Transverse colon (tissue), 4 donors: Measurements from ENCODE around the gene MRPL37. TPM values are rescaled to one million over a fixed set of nuclear protein-coding genes. Genes with fewer than 3 reads are reported as not detected.

Source experiments
- DNase-seq: peaks from one replicate; pipeline ENCODE4 v3.0.0-alpha.2; 2019
- H3K27ac ChIP-seq, 4 donors: fragments of 200-600 bp; sonication (generic); 2 replicates each; pipeline ENCODE4 v1.5.1; 2016 to 2018; ENCODE audit warnings: inconsistent platforms in 4 of 4
- H3K27me3 ChIP-seq: fragments of 200-600 bp; sonication (generic); 2 replicates; pipeline ENCODE4 v1.5.1; 2017; ENCODE audit warnings: inconsistent platforms
- H3K36me3 ChIP-seq, 4 donors: fragments of 200-600 bp; sonication (generic); 2 replicates each; pipeline ENCODE4 v1.5.1; 2017 to 2019; ENCODE audit warnings: inconsistent platforms in 4 of 4
- H3K4me1 ChIP-seq, 4 donors: fragments of 200-600 bp; sonication (generic); 2 replicates each; pipeline ENCODE4 v1.5.1; 2017 to 2020; ENCODE audit warnings: inconsistent platforms in 4 of 4
- H3K4me3 ChIP-seq, 4 donors: fragments of 200-600 bp; sonication (generic); 1 replicate in 1 of 4; 2 replicates in 3 of 4; pipeline versions ENCODE4 v1.5.1 to v1.6.1; 2017 to 2019; ENCODE audit warnings: inconsistent platforms in 4 of 4
- H3K9me3 ChIP-seq, 2 donors: fragments of 200-600 bp; sonication (generic); 2 replicates each; pipeline ENCODE4 v1.5.1; 2017 to 2019; ENCODE audit warnings: inconsistent platforms in 2 of 2
- CTCF ChIP-seq, 5 experiments: fragments of 200-600 bp in 3 of 5; fragments of 450-650 bp in 2 of 5; sonication (generic) in 3 of 5; IDR thresholded peaks; 1 replicate in 2 of 5; 2 replicates in 3 of 5; pipeline ENCODE4 v1.5.1; 2016 to 2017; ENCODE audit warnings: antibody characterized with exemption in 5 of 5, inconsistent platforms in 3 of 5, mild to moderate bottlenecking in 2 of 5, moderate library complexity in 1 of 5
- EP300 ChIP-seq: sonication (generic); formaldehyde crosslinking; IDR thresholded peaks from one replicate; pipeline ENCODE4 v1.6.1; 2017; ENCODE audit warnings: antibody characterized with exemption, low read depth
- POLR2A ChIP-seq: fragments of 450-650 bp; IDR thresholded peaks from one replicate; pipeline ENCODE4 v1.6.1; 2016; ENCODE audit warnings: antibody characterized with exemption, mild to moderate bottlenecking, moderate library complexity
- POLR2AphosphoS5 ChIP-seq, 3 donors: sonication (generic); formaldehyde crosslinking; IDR thresholded peaks; one replicate each; pipeline ENCODE4 v1.6.1; 2016; ENCODE audit warnings: antibody characterized with exemption in 3 of 3
- WGBS, 2 donors: methylation state at CpG; one replicate each; pipeline ENCODE4 v1.1.5; 2018; ENCODE audit warnings: low coverage in 1 of 2; 5-methylcytosine and 5-hydroxymethylcytosine counted together
- in situ Hi-C, 4 donors: fragments of 200-750 bp; cut with MboI; loops; one replicate each; pipeline versions ENCODE4 v1.15.0 to v1.15.1; 2017; ENCODE audit warnings: low sequenced_read_pairs in 3 of 4, low pct_ligation_motif_present in 1 of 4, low pct_unique_long_range_greater_than_20kb in 1 of 4
- intact Hi-C: fragments of 100-400 bp; cut with DNase I; formaldehyde crosslinking; loops from one replicate; pipeline ENCODE4 v1.15.1; 2023; ENCODE audit warnings: low total_unique reads
- total RNA-seq, 4 donors: library from RNA; depleted of rRNA; stranded (reverse); fragments of >200 nt; gene quantifications; one replicate each; pipeline ENCODE4 v1.1.0, GENCODE V29; 2016

MRPL37 gene
- total RNA-seq, 4 donors from 2014 or later = 9.7 to 122 (median 57.8) TPM

- Histone ChIP-seq H3K4me3 (no peak overlapping the region), H3K4me1 (peaks cover 0 to 12% (median 5%) of the 10 kb centered on the region in 4 donors), H3K27ac (no peak overlapping the region), H3K36me3 (no peaks in the 10 kb centered on the region), H3K27me3 (no peaks in the 10 kb centered on the region), H3K9me3 (no peaks in the 10 kb centered on the region)
- TF ChIP-seq POLR2A = no peak
- no peak for TF ChIP-seq POLR2AphosphoS5 (IDR thresholded peaks at IDR 0.05)
- no peak for TF ChIP-seq CTCF (IDR thresholded peaks at IDR 0.05)
- no peak for TF ChIP-seq EP300
- 69% methylated on average over 3 of the region's 3 CpGs; no CpG with 5 or more reads in 1 of the 2 donors for WGBS, 2 donors
- in situ Hi-C loops = no loop called here
- DNase-seq = peak; percentile 34
- intact Hi-C loops = no loop called here
Measured at GRCh38 chr1:54158071-54158470, 41.9 kb upstream of the MRPL37 start.

GRCh38 chr1:54159733-54160316 is 40.1 kb upstream of the MRPL37 start:
- in situ Hi-C loops = no loop called here
- Histone ChIP-seq H3K9me3 (no peaks in the 10 kb centered on the region), H3K27me3 (no peaks in the 10 kb centered on the region), H3K36me3 (no peaks in the 10 kb centered on the region), H3K4me1 (peaks cover 0 to 14% (median 9%) of the 10 kb centered on the region in 4 donors), H3K27ac (no peak overlapping the region), H3K4me3 (no peak overlapping the region)
- intact Hi-C loops = no loop called here
- DNase-seq = no peak
- TF ChIP-seq POLR2AphosphoS5 (IDR thresholded peaks at IDR 0.05) (no peak), POLR2A (no peak), CTCF (IDR thresholded peaks at IDR 0.05) (no peak), EP300 (no peak)
- WGBS, 2 donors = 64% methylated on average over 4 of the region's 4 CpGs; no CpG with 5 or more reads in 1 of the 2 donors

- no peak overlapping the region for H3K4me3 ChIP-seq
- peaks cover 0 to 14% (median 9%) of the 10 kb centered on the region in 4 donors for H3K4me1 ChIP-seq
- intact Hi-C loops = no loop called here
- no peak overlapping the region for H3K27ac ChIP-seq
- H3K36me3 ChIP-seq = no peaks in the 10 kb centered on the region
- no peak for TF ChIP-seq CTCF (IDR thresholded peaks at IDR 0.05)
- TF ChIP-seq POLR2AphosphoS5 (IDR thresholded peaks at IDR 0.05) = no peak
- TF ChIP-seq POLR2A = no peak
- TF ChIP-seq EP300 = no peak
- in situ Hi-C loops = no loop called here
- DNase-seq = no peak
- WGBS, 2 donors = 68% methylated on average over 3 of the region's 3 CpGs; no CpG with 5 or more reads in 1 of the 2 donors
- no peaks in the 10 kb centered on the region for H3K9me3 ChIP-seq
- H3K27me3 ChIP-seq = no peaks in the 10 kb centered on the region
Measured at GRCh38 chr1:54160351-54160750, 39.6 kb upstream of the MRPL37 start.

GRCh38 chr1:54161495-54162168 is 38.3 kb upstream of the MRPL37 start:
- DNase-seq = no peak
- Histone ChIP-seq H3K27me3 (no peaks in the 10 kb centered on the region), H3K4me1 (peaks cover 0 to 14% (median 9%) of the 10 kb centered on the region in 4 donors), H3K27ac (no peak overlapping the region), H3K4me3 (no peak overlapping the region), H3K36me3 (no peaks in the 10 kb centered on the region), H3K9me3 (no peaks in the 10 kb centered on the region)
- in situ Hi-C loops = no loop called here
- intact Hi-C loops = no loop called here
- TF ChIP-seq POLR2AphosphoS5 (IDR thresholded peaks at IDR 0.05) = no peak
- no peak for TF ChIP-seq POLR2A
- TF ChIP-seq EP300 = no peak
- no peak for TF ChIP-seq CTCF (IDR thresholded peaks at IDR 0.05)
- 58 to 67% methylated on average over 2 to 6 of the region's 6 CpGs for WGBS, 2 donors
